OCI-LY1 (cell line): ENCODE results near the gene APPL1.

ENCODE experiments used
- EZH2 ChIP-seq: fragments of 200-600 bp; sonication (generic), shearing (Covaris generic); IDR thresholded peaks from 2 replicates; pipeline ENCODE4 v1.8.0; 2017; ENCODE audit warnings: borderline replicate concordance, mixed run types, mild to moderate bottlenecking, antibody characterized with exemption, low read length, moderate library complexity, mixed read lengths
- TF ChIP-seq, protein P1 (sequence below): fragments of 200-600 bp; sonication (generic), shearing (Covaris generic); IDR thresholded peaks from 2 replicates; pipeline ENCODE4 v1.5.1; 2017; ENCODE audit warnings: mild to moderate bottlenecking, antibody characterized with exemption, low read length, moderate library complexity, mixed read lengths

DNA sequence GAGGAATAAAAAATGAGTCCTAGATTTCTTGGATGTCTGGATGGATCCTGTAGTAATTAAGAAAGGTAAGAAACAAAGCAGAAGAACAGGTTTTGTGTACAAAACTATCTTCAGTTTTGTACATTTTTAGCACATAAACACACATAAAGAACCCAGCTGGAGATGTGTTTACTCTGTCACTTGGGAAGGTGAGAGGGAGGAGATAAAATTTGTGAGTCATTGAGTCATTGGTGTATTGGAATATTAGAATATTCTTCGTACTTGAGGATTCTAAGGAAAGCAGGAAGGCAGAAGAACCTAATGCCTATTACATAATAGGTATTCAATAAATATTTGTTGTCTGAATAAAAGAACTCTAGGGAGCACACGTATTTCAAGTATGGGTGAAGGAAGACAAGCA, 17.4 kb downstream of the APPL1 start:
- TF ChIP-seq, protein P1, sequence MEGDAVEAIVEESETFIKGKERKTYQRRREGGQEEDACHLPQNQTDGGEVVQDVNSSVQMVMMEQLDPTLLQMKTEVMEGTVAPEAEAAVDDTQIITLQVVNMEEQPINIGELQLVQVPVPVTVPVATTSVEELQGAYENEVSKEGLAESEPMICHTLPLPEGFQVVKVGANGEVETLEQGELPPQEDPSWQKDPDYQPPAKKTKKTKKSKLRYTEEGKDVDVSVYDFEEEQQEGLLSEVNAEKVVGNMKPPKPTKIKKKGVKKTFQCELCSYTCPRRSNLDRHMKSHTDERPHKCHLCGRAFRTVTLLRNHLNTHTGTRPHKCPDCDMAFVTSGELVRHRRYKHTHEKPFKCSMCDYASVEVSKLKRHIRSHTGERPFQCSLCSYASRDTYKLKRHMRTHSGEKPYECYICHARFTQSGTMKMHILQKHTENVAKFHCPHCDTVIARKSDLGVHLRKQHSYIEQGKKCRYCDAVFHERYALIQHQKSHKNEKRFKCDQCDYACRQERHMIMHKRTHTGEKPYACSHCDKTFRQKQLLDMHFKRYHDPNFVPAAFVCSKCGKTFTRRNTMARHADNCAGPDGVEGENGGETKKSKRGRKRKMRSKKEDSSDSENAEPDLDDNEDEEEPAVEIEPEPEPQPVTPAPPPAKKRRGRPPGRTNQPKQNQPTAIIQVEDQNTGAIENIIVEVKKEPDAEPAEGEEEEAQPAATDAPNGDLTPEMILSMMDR, result no peak
- no peak for TF ChIP-seq EZH2
